Osteocyte (in vitro differentiated cells): ENCODE data around the gene TWIST2. TPM values are rescaled to one million over a fixed set of nuclear protein-coding genes. Genes with fewer than 3 reads are reported as not detected.
A peak's percentile ranks its signal among the peaks of the same experiment; 100 is the strongest.

Experiments used
- DNase-seq: peaks from one replicate; pipeline ENCODE4 v3.0.0; 2021; ENCODE audit warnings: mixed read lengths; ENCODE audit not compliant: unreplicated experiment; ENCODE audit errors: extremely low spot score
- H3K27ac Mint-ChIP-seq: one replicate; pipeline ENCODE4 v1.8.0; 2021; ENCODE audit warnings: mild to moderate bottlenecking, mixed read lengths; ENCODE audit not compliant: unreplicated experiment
- H3K27me3 Mint-ChIP-seq: one replicate; pipeline ENCODE4 v1.8.0; 2021; ENCODE audit warnings: mixed read lengths; ENCODE audit not compliant: unreplicated experiment
- H3K36me3 Mint-ChIP-seq: one replicate; pipeline ENCODE4 v1.8.0; 2021; ENCODE audit warnings: mixed read lengths; ENCODE audit not compliant: unreplicated experiment
- H3K4me1 Mint-ChIP-seq: one replicate; pipeline ENCODE4 v1.8.0; 2021; ENCODE audit warnings: mixed read lengths; ENCODE audit not compliant: unreplicated experiment
- H3K4me3 Mint-ChIP-seq: one replicate; pipeline ENCODE4 v1.8.0; 2021; ENCODE audit warnings: mild to moderate bottlenecking, moderate library complexity, mixed read lengths; ENCODE audit not compliant: unreplicated experiment
- H3K9me3 Mint-ChIP-seq: one replicate; pipeline ENCODE4 v1.8.0; 2021; ENCODE audit warnings: mixed read lengths; ENCODE audit not compliant: unreplicated experiment
- total RNA-seq: library from RNA; stranded (reverse); gene quantifications from 2 replicates; pipeline ENCODE4 v1.2.1, GENCODE V29; 2021
- TF ChIP-seq, protein P1 (sequence below): fragments of 200-600 bp; sonication (generic); IDR thresholded peaks from 2 replicates; pipeline ENCODE4 v1.5.0; 2021; ENCODE audit warnings: antibody characterized with exemption, mild to moderate bottlenecking, moderate library complexity

The TWIST2 gene
- total RNA-seq, 1 donor from 2014 or later, result 6.0 TPM

DNA sequence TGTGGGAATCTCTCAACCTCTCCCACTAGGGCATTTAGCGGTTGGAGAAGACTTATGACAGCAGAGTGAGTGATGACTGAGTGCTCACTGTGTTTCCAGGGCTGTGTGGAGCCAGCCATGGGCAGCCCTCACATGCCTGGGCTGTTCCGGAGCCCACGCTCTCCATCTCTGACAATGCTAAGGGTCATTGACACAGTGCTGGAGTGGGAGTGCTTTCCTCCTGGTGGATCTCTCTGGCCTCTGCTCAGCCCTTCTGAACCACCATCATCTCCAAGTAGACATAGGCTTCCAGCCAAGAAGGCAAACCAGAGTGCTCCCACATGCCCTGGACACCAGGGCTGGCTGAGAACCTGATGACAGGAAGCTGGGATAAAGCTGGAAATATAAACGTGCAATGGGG, 33.1 kb upstream of the TWIST2 start:
- no peaks in the 10 kb centered on the region for H3K4me1 Mint-ChIP-seq
- H3K27me3 Mint-ChIP-seq, result peaks cover 37% of the 10 kb centered on the region
- no peaks in the 10 kb centered on the region for H3K36me3 Mint-ChIP-seq
- no peak overlapping the region for H3K27ac Mint-ChIP-seq
- H3K9me3 Mint-ChIP-seq, result peaks cover 9% of the 10 kb centered on the region
- no peak overlapping the region for H3K4me3 Mint-ChIP-seq
- TF ChIP-seq, protein P1, sequence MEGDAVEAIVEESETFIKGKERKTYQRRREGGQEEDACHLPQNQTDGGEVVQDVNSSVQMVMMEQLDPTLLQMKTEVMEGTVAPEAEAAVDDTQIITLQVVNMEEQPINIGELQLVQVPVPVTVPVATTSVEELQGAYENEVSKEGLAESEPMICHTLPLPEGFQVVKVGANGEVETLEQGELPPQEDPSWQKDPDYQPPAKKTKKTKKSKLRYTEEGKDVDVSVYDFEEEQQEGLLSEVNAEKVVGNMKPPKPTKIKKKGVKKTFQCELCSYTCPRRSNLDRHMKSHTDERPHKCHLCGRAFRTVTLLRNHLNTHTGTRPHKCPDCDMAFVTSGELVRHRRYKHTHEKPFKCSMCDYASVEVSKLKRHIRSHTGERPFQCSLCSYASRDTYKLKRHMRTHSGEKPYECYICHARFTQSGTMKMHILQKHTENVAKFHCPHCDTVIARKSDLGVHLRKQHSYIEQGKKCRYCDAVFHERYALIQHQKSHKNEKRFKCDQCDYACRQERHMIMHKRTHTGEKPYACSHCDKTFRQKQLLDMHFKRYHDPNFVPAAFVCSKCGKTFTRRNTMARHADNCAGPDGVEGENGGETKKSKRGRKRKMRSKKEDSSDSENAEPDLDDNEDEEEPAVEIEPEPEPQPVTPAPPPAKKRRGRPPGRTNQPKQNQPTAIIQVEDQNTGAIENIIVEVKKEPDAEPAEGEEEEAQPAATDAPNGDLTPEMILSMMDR, result no peak
- peak; percentile 38 for DNase-seq

GRCh38 chr2:238816291-238816690, 31.6 kb upstream of the TWIST2 start:
- H3K27me3 Mint-ChIP-seq, result peaks cover 37% of the 10 kb centered on the region
- no peak overlapping the region for H3K4me3 Mint-ChIP-seq

DNA sequence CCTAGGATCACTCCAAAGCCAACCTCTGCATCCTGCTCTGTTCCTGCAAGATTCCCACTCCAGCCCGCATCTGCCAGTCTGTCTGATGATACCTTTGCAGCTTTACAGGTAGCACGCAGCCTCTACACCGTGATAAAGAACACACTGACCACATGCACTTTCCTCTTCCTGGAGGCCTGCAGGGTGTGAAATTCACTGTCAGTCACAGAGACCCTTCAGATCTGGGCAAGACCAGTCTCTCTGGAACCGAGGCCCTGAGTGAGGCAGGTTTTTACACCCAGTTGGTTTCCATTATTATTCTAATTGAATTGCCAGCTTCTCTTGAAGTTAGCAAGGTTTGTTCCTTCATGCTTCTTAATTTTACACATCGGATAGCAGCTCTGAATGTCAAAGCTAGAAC, 30.5 kb upstream of the TWIST2 start:
- no peak overlapping the region for H3K27ac Mint-ChIP-seq
- H3K9me3 Mint-ChIP-seq, result peaks cover 3% of the 10 kb centered on the region
- no peaks in the 10 kb centered on the region for H3K4me1 Mint-ChIP-seq
- H3K4me3 Mint-ChIP-seq, result no peak overlapping the region
- TF ChIP-seq, protein P1, result no peak
- DNase-seq, result peak; percentile 65
- peaks cover 40% of the 10 kb centered on the region for H3K27me3 Mint-ChIP-seq
- no peaks in the 10 kb centered on the region for H3K36me3 Mint-ChIP-seq

More at GRCh38 chr2:238816291-238816690, 31.6 kb upstream of the TWIST2 start:
- Mint-ChIP-seq H3K9me3 (peaks cover 3% of the 10 kb centered on the region), H3K36me3 (no peaks in the 10 kb centered on the region), H3K4me1 (no peaks in the 10 kb centered on the region), H3K27ac (no peak overlapping the region)
- no peak for DNase-seq
- TF ChIP-seq, protein P1, result no peak

- Mint-ChIP-seq H3K9me3 (peaks cover 5% of the 10 kb centered on the region), H3K36me3 (no peaks in the 10 kb centered on the region), H3K27ac (no peak overlapping the region), H3K4me1 (no peaks in the 10 kb centered on the region), H3K27me3 (peaks cover 40% of the 10 kb centered on the region), H3K4me3 (no peak overlapping the region)
- peak; percentile 72 for DNase-seq
- TF ChIP-seq, protein P1, result no peak
These were observed 30.0 kb upstream of the TWIST2 start for GRCh38 chr2:238817891-238818290.

DNA sequence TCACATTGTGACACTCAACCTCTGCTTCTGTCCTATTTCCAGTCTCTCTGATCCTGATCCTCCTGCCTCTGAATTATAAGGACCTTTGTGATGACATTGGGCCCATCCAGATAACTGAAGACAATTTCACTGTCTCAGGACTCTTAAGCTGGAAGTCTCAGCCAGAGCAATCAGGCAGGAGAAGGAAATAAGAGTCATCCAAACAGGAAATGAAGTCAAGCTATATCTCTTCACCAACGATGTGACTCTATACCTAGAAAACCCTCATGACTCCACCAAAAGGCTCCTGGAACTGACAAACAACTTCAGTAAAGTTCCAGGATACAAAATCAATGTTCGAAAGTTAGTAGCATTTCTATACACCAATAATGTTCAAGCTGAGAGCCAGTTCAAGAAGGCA, 29.3 kb upstream of the TWIST2 start:
- no peak for DNase-seq
- TF ChIP-seq, protein P1, result no peak
- no peak overlapping the region for H3K27ac Mint-ChIP-seq
- no peak overlapping the region for H3K4me3 Mint-ChIP-seq
- H3K36me3 Mint-ChIP-seq, result no peaks in the 10 kb centered on the region
- peaks cover 40% of the 10 kb centered on the region for H3K27me3 Mint-ChIP-seq
- H3K9me3 Mint-ChIP-seq, result peaks cover 11% of the 10 kb centered on the region
- H3K4me1 Mint-ChIP-seq, result no peaks in the 10 kb centered on the region
